MM.1S (cell line): ENCODE results near the gene FRMD4B.

Experiments used
- DNase-seq: peaks from one replicate; pipeline ENCODE4 v3.0.0-alpha.2; 2015
- H2AFZ ChIP-seq: fragments of 300-600 bp; sonication (generic); 2 replicates; pipeline ENCODE4 v1.6.0; 2016; ENCODE audit warnings: antibody characterized with exemption, low read length
- H3F3A ChIP-seq: fragments of 300-600 bp; sonication (generic); 2 replicates; pipeline ENCODE4 v1.6.1; 2016; ENCODE audit warnings: mild to moderate bottlenecking, antibody characterized with exemption, low read length, moderate library complexity, mixed read lengths; ENCODE audit not compliant: insufficient read depth
- H3K27ac ChIP-seq: fragments of 300-600 bp; sonication (generic); 2 replicates; pipeline ENCODE4 v1.5.1; 2016; ENCODE audit warnings: mild to moderate bottlenecking, low read length
- H3K27me3 ChIP-seq: fragments of 300-600 bp; sonication (generic); replicated peaks from 2 replicates; pipeline ENCODE4 v1.6.0; 2016; ENCODE audit warnings: low read length; ENCODE audit not compliant: insufficient read depth
- H3K36me3 ChIP-seq: fragments of 300-600 bp; sonication (generic); replicated peaks from 2 replicates; pipeline ENCODE4 v1.6.1; 2016; ENCODE audit warnings: mild to moderate bottlenecking, low read length, mixed read lengths; ENCODE audit not compliant: insufficient read depth
- H3K4me1 ChIP-seq: fragments of 300-600 bp; sonication (generic); 2 replicates; pipeline ENCODE4 v1.6.1; 2016; ENCODE audit warnings: low read length, mixed read lengths
- H3K4me2 ChIP-seq: fragments of 300-600 bp; sonication (generic); 2 replicates; pipeline ENCODE4 v1.6.0; 2016; ENCODE audit warnings: low read depth, low read length
- H3K4me3 ChIP-seq: fragments of 300-600 bp; sonication (generic); 2 replicates; pipeline ENCODE4 v1.5.1; 2016; ENCODE audit warnings: low read length, mixed read lengths
- H3K79me2 ChIP-seq: fragments of 300-600 bp; sonication (generic); 2 replicates; pipeline ENCODE4 v1.6.1; 2016; ENCODE audit warnings: mixed run types, low read length, mixed read lengths
- H3K9ac ChIP-seq: fragments of 300-600 bp; sonication (generic); 2 replicates; pipeline ENCODE4 v1.6.1; 2016; ENCODE audit warnings: low read length, mixed read lengths
- H3K9me2 ChIP-seq: fragments of 300-600 bp; sonication (generic); replicated peaks from 2 replicates; pipeline ENCODE4 v1.6.1; 2016; ENCODE audit warnings: mild to moderate bottlenecking, low read length, mixed read lengths; ENCODE audit not compliant: insufficient read depth
- H3K9me3 ChIP-seq: fragments of 300-600 bp; sonication (generic); replicated peaks from 2 replicates; pipeline ENCODE4 v1.6.1; 2016; ENCODE audit warnings: mild to moderate bottlenecking, low read length, mixed read lengths; ENCODE audit not compliant: insufficient read depth
- H4K20me1 ChIP-seq: fragments of 300-600 bp; sonication (generic); 2 replicates; pipeline ENCODE4 v1.6.1; 2016; ENCODE audit warnings: mild to moderate bottlenecking, low read length, moderate library complexity, mixed read lengths; ENCODE audit not compliant: insufficient read depth
- CTCF ChIP-seq: fragments of 300-600 bp; sonication (generic); IDR thresholded peaks from 2 replicates; pipeline ENCODE4 v1.5.1; 2016; ENCODE audit warnings: antibody characterized with exemption, low read length, mixed read lengths
- EZH2 ChIP-seq: fragments of 300-600 bp; sonication (generic); optimal IDR thresholded peaks from 2 replicates; pipeline ENCODE3; 2017; ENCODE audit warnings: low read depth, mild to moderate bottlenecking, antibody characterized with exemption, low read length, mixed read lengths
- EZH2phosphoT487 ChIP-seq: fragments of 300-600 bp; sonication (generic); IDR thresholded peaks from 2 replicates; pipeline ENCODE4 v1.6.1; 2018; ENCODE audit warnings: antibody characterized with exemption, low read length

Gene FRMD4B

GRCh38 chr3:69248436-69248835, 137.5 kb downstream of the FRMD4B start:
- DNase-seq: no peak
- Histone ChIP-seq H3K4me2 (no peak overlapping the region), H3K36me3 (no peaks in the 10 kb centered on the region), H3K27me3 (no peaks in the 10 kb centered on the region), H2AFZ (no peak overlapping the region), H3K4me3 (no peak overlapping the region), H3K9me3 (no peaks in the 10 kb centered on the region), H3K27ac (no peak overlapping the region), H3F3A (peaks cover 5% of the 10 kb centered on the region), H3K9ac (no peak overlapping the region), H4K20me1 (no peaks in the 10 kb centered on the region), H3K9me2 (no peaks in the 10 kb centered on the region), H3K79me2 (no peaks in the 10 kb centered on the region), H3K4me1 (peaks cover 9% of the 10 kb centered on the region)
- TF ChIP-seq CTCF: no peak
- no peak for TF ChIP-seq EZH2
- TF ChIP-seq EZH2phosphoT487: no peak

- Histone ChIP-seq H3K9me3 (no peaks in the 10 kb centered on the region), H3K79me2 (no peaks in the 10 kb centered on the region), H2AFZ (no peak overlapping the region), H3K27me3 (no peaks in the 10 kb centered on the region), H3K4me3 (no peak overlapping the region), H4K20me1 (no peaks in the 10 kb centered on the region), H3K9ac (no peak overlapping the region), H3F3A (peaks cover 22% of the 10 kb centered on the region), H3K4me2 (no peak overlapping the region), H3K27ac (no peak overlapping the region), H3K36me3 (no peaks in the 10 kb centered on the region), H3K4me1 (peaks cover 24% of the 10 kb centered on the region), H3K9me2 (no peaks in the 10 kb centered on the region)
- TF ChIP-seq CTCF: no peak
- TF ChIP-seq EZH2phosphoT487: no peak
- TF ChIP-seq EZH2: no peak
- no peak for DNase-seq
These were observed 139.3 kb downstream of the FRMD4B start for GRCh38 chr3:69246612-69247011.

GRCh38 chr3:69244039-69244438, 141.8 kb downstream of the FRMD4B start:
- TF ChIP-seq EZH2: no peak
- TF ChIP-seq EZH2phosphoT487: no peak
- TF ChIP-seq CTCF: no peak
- H3K27ac ChIP-seq: no peak overlapping the region; the same call in 1 of the 2 replicates
- H4K20me1 ChIP-seq: no peaks in the 10 kb centered on the region
- peaks cover 35% of the 10 kb centered on the region for H3K4me1 ChIP-seq
- peaks cover 36% of the 10 kb centered on the region for H3F3A ChIP-seq
- no peaks in the 10 kb centered on the region for H3K27me3 ChIP-seq
- H3K36me3 ChIP-seq: no peaks in the 10 kb centered on the region
- H3K4me2 ChIP-seq: no peak overlapping the region
- no peaks in the 10 kb centered on the region for H3K79me2 ChIP-seq
- no peak for DNase-seq
- H3K9me3 ChIP-seq: no peaks in the 10 kb centered on the region
- H3K4me3 ChIP-seq: no peak overlapping the region
- no peaks in the 10 kb centered on the region for H3K9me2 ChIP-seq
- no peak overlapping the region for H2AFZ ChIP-seq
- no peak overlapping the region for H3K9ac ChIP-seq
